Nephron (organoid): Measurements from ENCODE around the gene ZNF787.
A peak's percentile ranks its signal among the peaks of the same experiment; 100 is the strongest.

Source experiments
- H3K27ac Mint-ChIP-seq, 3 experiments: 2 replicates each; pipeline ENCODE4 v1.8.0; 2020; ENCODE audit warnings: mixed read lengths in 3 of 3, mild to moderate bottlenecking in 2 of 3, moderate library complexity in 1 of 3
- H3K27me3 Mint-ChIP-seq: 2 replicates; pipeline ENCODE4 v1.8.0; 2021; ENCODE audit warnings: low read depth, mild to moderate bottlenecking, moderate library complexity, mixed read lengths
- H3K36me3 Mint-ChIP-seq: 2 replicates; pipeline ENCODE4 v1.8.0; 2020; ENCODE audit warnings: low read depth, mixed read lengths
- H3K4me1 Mint-ChIP-seq: 2 replicates; pipeline ENCODE4 v1.8.0; 2020; ENCODE audit warnings: mixed read lengths
- H3K4me3 Mint-ChIP-seq, 3 experiments: 2 replicates each; pipeline ENCODE4 v1.8.0; 2020; ENCODE audit warnings: mild to moderate bottlenecking in 3 of 3, mixed read lengths in 3 of 3, moderate library complexity in 2 of 3
- H3K9me3 Mint-ChIP-seq: 2 replicates; pipeline ENCODE4 v1.8.0; 2020; ENCODE audit warnings: mixed read lengths
- CTCF ChIP-seq, 3 experiments: fragments of 200-600 bp; sonication (generic); IDR thresholded peaks; one replicate each; pipeline ENCODE4 v1.5.0; 2021; ENCODE audit warnings: antibody characterized with exemption in 3 of 3; ENCODE audit not compliant: unreplicated experiment in 3 of 3

The ZNF787 gene

GRCh38 chr19:56117889-56118288 lies 3.2 kb downstream of the ZNF787 start:
- Mint-ChIP-seq H3K9me3 (no peaks in the 10 kb centered on the region), H3K36me3 (no peaks in the 10 kb centered on the region), H3K27me3 (no peaks in the 10 kb centered on the region), H3K27ac (peak overlapping the region in 2 of 3 experiments; percentile 20 to 41), H3K4me1 (peaks cover 54% of the 10 kb centered on the region), H3K4me3 (peak overlapping the region; percentile 54 to 89 (median 73))
- no peak for TF ChIP-seq CTCF (IDR thresholded peaks at IDR 0.05; ENCODE audit: unreplicated experiment in 3 of 3)

GRCh38 chr19:56117376-56117884 lies 3.7 kb downstream of the ZNF787 start:
- H3K9me3 Mint-ChIP-seq = no peaks in the 10 kb centered on the region
- H3K4me3 Mint-ChIP-seq = peak overlapping the region; percentile 54 to 77 (median 73)
- peak overlapping the region in 1 of 3 experiments; percentile 41 for H3K27ac Mint-ChIP-seq
- H3K27me3 Mint-ChIP-seq = no peaks in the 10 kb centered on the region
- no peak for TF ChIP-seq CTCF (IDR thresholded peaks at IDR 0.05; ENCODE audit: unreplicated experiment in 3 of 3)
- H3K36me3 Mint-ChIP-seq = no peaks in the 10 kb centered on the region
- H3K4me1 Mint-ChIP-seq = peaks cover 58% of the 10 kb centered on the region

- Mint-ChIP-seq H3K27me3 (no peaks in the 10 kb centered on the region), H3K36me3 (no peaks in the 10 kb centered on the region), H3K9me3 (no peaks in the 10 kb centered on the region), H3K4me1 (peaks cover 56% of the 10 kb centered on the region), H3K4me3 (peak overlapping the region in 1 of 3 experiments; percentile 43), H3K27ac (peak overlapping the region in 2 of 3 experiments; percentile 16 to 23)
- no peak for TF ChIP-seq CTCF (IDR thresholded peaks at IDR 0.05; ENCODE audit: unreplicated experiment in 3 of 3)
Measured at GRCh38 chr19:56116606-56117005, 4.5 kb downstream of the ZNF787 start.

GRCh38 chr19:56115490-56115889 lies 5.6 kb downstream of the ZNF787 start:
- H3K4me1 Mint-ChIP-seq = peaks cover 65% of the 10 kb centered on the region

GRCh38 chr19:56114778-56115110 lies 6.4 kb downstream of the ZNF787 start:
- TF ChIP-seq CTCF (IDR thresholded peaks at IDR 0.05; ENCODE audit: unreplicated experiment in 3 of 3) = no peak
- Mint-ChIP-seq H3K4me1 (peaks cover 67% of the 10 kb centered on the region), H3K4me3 (peak overlapping the region in 2 of 3 experiments; percentile 1 to 52), H3K27me3 (no peaks in the 10 kb centered on the region), H3K27ac (peak overlapping the region; percentile 37 to 97 (median 65)), H3K9me3 (no peaks in the 10 kb centered on the region), H3K36me3 (no peaks in the 10 kb centered on the region)

More at GRCh38 chr19:56115490-56115889, 5.6 kb downstream of the ZNF787 start:
- Mint-ChIP-seq H3K27ac (peak overlapping the region in 2 of 3 experiments; percentile 52 to 62), H3K9me3 (no peaks in the 10 kb centered on the region), H3K4me3 (no peak overlapping the region), H3K27me3 (no peaks in the 10 kb centered on the region), H3K36me3 (no peaks in the 10 kb centered on the region)
- no peak for TF ChIP-seq CTCF (IDR thresholded peaks at IDR 0.05; ENCODE audit: unreplicated experiment in 3 of 3)

- Mint-ChIP-seq H3K4me1 (peaks cover 66% of the 10 kb centered on the region), H3K4me3 (peak overlapping the region in 1 of 3 experiments; percentile 17), H3K36me3 (no peaks in the 10 kb centered on the region), H3K27me3 (no peaks in the 10 kb centered on the region), H3K27ac (peak overlapping the region; percentile 88 to 97 (median 97)), H3K9me3 (no peaks in the 10 kb centered on the region)
- no peak for TF ChIP-seq CTCF (IDR thresholded peaks at IDR 0.05; ENCODE audit: unreplicated experiment in 3 of 3)
Measured at GRCh38 chr19:56114051-56114777, 6.9 kb downstream of the ZNF787 start.
